Gastrocnemius medialis (tissue), 4 donors: ENCODE data around the gene C2CD5. TPM values are rescaled to one million over a fixed set of nuclear protein-coding genes. Genes with fewer than 3 reads are reported as not detected.

Source experiments
- ATAC-seq, 2 donors: fragments of 150-250 bp; one replicate each; pipeline ENCODE4 v1.9.1; 2016
- DNase-seq, 2 donors: peaks; one replicate each; pipeline ENCODE4 v3.0.0-alpha.2; 2019
- H3K27ac ChIP-seq, 4 donors: fragments of 200-600 bp; sonication (generic); 1 replicate in 1 of 4; 2 replicates in 3 of 4; pipeline ENCODE4 v1.5.1; 2016 to 2018; ENCODE audit warnings: mild to moderate bottlenecking in 2 of 4, moderate library complexity in 1 of 4
- H3K27me3 ChIP-seq, 3 donors: fragments of 200-600 bp; sonication (generic) in 2 of 3; 1 replicate in 1 of 3; 2 replicates in 2 of 3; pipeline versions ENCODE4 v1.5.1 to v1.6.0; 2016 to 2019; ENCODE audit warnings: mild to moderate bottlenecking in 1 of 3, moderate library complexity in 1 of 3
- H3K36me3 ChIP-seq, 2 donors: fragments of 200-600 bp; sonication (generic) in 1 of 2; one replicate each; pipeline ENCODE4 v1.5.1; 2017 to 2018
- H3K4me1 ChIP-seq, 2 donors: fragments of 200-600 bp; sonication (generic) in 1 of 2; one replicate each; pipeline ENCODE4 v1.5.1; 2016 to 2017; ENCODE audit warnings: mild to moderate bottlenecking in 2 of 2
- H3K4me3 ChIP-seq, 4 donors: fragments of 200-600 bp; sonication (generic) in 3 of 4; 1 replicate in 1 of 4; 2 replicates in 3 of 4; pipeline ENCODE4 v1.5.1; 2016 to 2019; ENCODE audit warnings: mild to moderate bottlenecking in 2 of 4
- H3K9me3 ChIP-seq, 3 donors: fragments of 200-600 bp; sonication (generic) in 2 of 3; 1 replicate in 1 of 3; 2 replicates in 2 of 3; pipeline ENCODE4 v1.5.1; 2016 to 2019
- CTCF ChIP-seq, 5 experiments: fragments of 450-650 bp in 3 of 5; fragments of 200-600 bp in 2 of 5; sonication (generic) in 2 of 5; IDR thresholded peaks in 4 of 5; conservative IDR thresholded peaks in 1 of 5; 1 replicate in 4 of 5; 2 replicates in 1 of 5; pipeline ENCODE4 v1.5.1; 2016 to 2019; ENCODE audit warnings: antibody characterized with exemption in 5 of 5, mild to moderate bottlenecking in 3 of 5, moderate library complexity in 3 of 5
- POLR2A ChIP-seq, 2 donors: fragments of 450-650 bp; IDR thresholded peaks; one replicate each; pipeline ENCODE4 v1.6.1; 2017; ENCODE audit warnings: antibody characterized with exemption in 2 of 2, mild to moderate bottlenecking in 2 of 2, moderate library complexity in 2 of 2
- in situ Hi-C, 4 donors: fragments of 200-750 bp; cut with MboI; loops; one replicate each; pipeline versions ENCODE4 v1.15.0 to v1.8.0; 2017; ENCODE audit warnings: low sequenced_read_pairs in 4 of 4
- intact Hi-C: fragments of 100-400 bp; cut with DNase I; formaldehyde crosslinking; loops from one replicate; pipeline ENCODE4 v1.15.1; 2023; ENCODE audit warnings: low total_unique reads
- total RNA-seq, 4 donors: library from RNA; depleted of rRNA; stranded (reverse); fragments of >200 nt; gene quantifications; one replicate each; pipeline versions ENCODE4 v1.1.0 to v1.2.3, GENCODE V29; 2016

Gene C2CD5
- total RNA-seq, 4 donors from 2014 or later, result 5.3 to 9.4 (median 6.9) TPM

GRCh38 chr12:22543246-22544037, 900 bp downstream of the C2CD5 start:
- no peaks in the 10 kb centered on the region for H3K36me3 ChIP-seq
- peak overlapping the region; percentile 64 to 97 (median 92) for H3K4me3 ChIP-seq
- H3K27me3 ChIP-seq, result no peaks in the 10 kb centered on the region
- peak overlapping the region; percentile 86 to 95 (median 92) for H3K27ac ChIP-seq
- H3K4me1 ChIP-seq, result peaks cover 12 to 23% of the 10 kb centered on the region in 2 donors
- peak; percentile 4 to 48 for DNase-seq
- in situ Hi-C loops (loop anchor here (5.0 to 10.0 kb wide), 3 partner anchors 79 to 84 kb away; partner anchors contain the start of gene ETNK1 (in 3 of the 4)), intact Hi-C loops (loop anchor here (1.0 to 10.0 kb wide), 2 partner anchors 82 to 499 kb away; partner anchors contain the start of genes CMAS and ETNK1)
- TF ChIP-seq POLR2A (IDR thresholded peaks at IDR 0.05) (no peak), CTCF (IDR thresholded peaks at IDR 0.05 in 4 of 5, conservative IDR thresholded peaks at IDR 0.05 in 1 of 5) (no peak)
- H3K9me3 ChIP-seq, result no peaks in the 10 kb centered on the region
- ATAC-seq, result peak; percentile 44 to 45

GRCh38 chr12:22541496-22542155, 2.7 kb downstream of the C2CD5 start:
- Histone ChIP-seq H3K27me3 (no peaks in the 10 kb centered on the region), H3K4me3 (no peak overlapping the region), H3K36me3 (no peaks in the 10 kb centered on the region), H3K9me3 (no peaks in the 10 kb centered on the region), H3K4me1 (peaks cover 12 to 27% of the 10 kb centered on the region in 2 donors), H3K27ac (no peak overlapping the region)
- TF ChIP-seq POLR2A (IDR thresholded peaks at IDR 0.05) (no peak), CTCF (IDR thresholded peaks at IDR 0.05 in 4 of 5, conservative IDR thresholded peaks at IDR 0.05 in 1 of 5) (no peak)
- intact Hi-C loops, result loop anchor here (10.0 kb wide), 1 partner anchor 497 kb away; the partner anchor contains the start of gene CMAS
- in situ Hi-C loops, result loop anchor here (5.0 to 10.0 kb wide), 3 partner anchors 81 to 86 kb away; partner anchors contain the start of gene ETNK1 (in 3 of the 4)
- ATAC-seq (no peak), DNase-seq (no peak)

- Histone ChIP-seq H3K27ac (peak overlapping the region in 1 of 4 donors; percentile 41), H3K27me3 (no peaks in the 10 kb centered on the region), H3K36me3 (peaks cover 0 to under 1% of the 10 kb centered on the region in 2 donors), H3K9me3 (no peaks in the 10 kb centered on the region), H3K4me1 (peaks cover 12 to 27% of the 10 kb centered on the region in 2 donors), H3K4me3 (no peak overlapping the region)
- DNase-seq (no peak), ATAC-seq (peak in 1 of 2 donors; percentile 24)
- intact Hi-C loops (no loop called here), in situ Hi-C loops (no loop called here)
- no peak for TF ChIP-seq CTCF (IDR thresholded peaks at IDR 0.05 in 4 of 5, conservative IDR thresholded peaks at IDR 0.05 in 1 of 5)
- TF ChIP-seq POLR2A (IDR thresholded peaks at IDR 0.05), result no peak
Observed at GRCh38 chr12:22539055-22539454, 5.3 kb downstream of the C2CD5 start.

- H3K36me3 ChIP-seq, result peaks cover 0 to 8% of the 10 kb centered on the region in 2 donors
- in situ Hi-C loops, result no loop called here
- H3K27ac ChIP-seq, result no peak overlapping the region
- H3K4me1 ChIP-seq, result peaks cover 11 to 26% of the 10 kb centered on the region in 2 donors
- TF ChIP-seq CTCF (IDR thresholded peaks at IDR 0.05 in 4 of 5, conservative IDR thresholded peaks at IDR 0.05 in 1 of 5), result no peak
- TF ChIP-seq POLR2A (IDR thresholded peaks at IDR 0.05), result no peak
- H3K27me3 ChIP-seq, result no peaks in the 10 kb centered on the region
- no peak overlapping the region for H3K4me3 ChIP-seq
- ATAC-seq (no peak), DNase-seq (no peak)
- no peaks in the 10 kb centered on the region for H3K9me3 ChIP-seq
- intact Hi-C loops, result no loop called here
Observed at GRCh38 chr12:22538311-22538710, 6.0 kb downstream of the C2CD5 start.
